NCI-H2107 treated with DMSO at 0.1 percent for 48 hours (cell line): ENCODE data around the gene PLXDC1.
"Not testable (repeated sequence)": the region's sequence is repeated elsewhere in the genome, so short reads cannot be mapped to it uniquely, and the experiment has no call there.

Source experiments
- DNase-seq: peaks from one replicate; lab custom pipeline; 2025; ENCODE audit not compliant: unreplicated experiment; lab: John Stamatoyannopoulos, UW

PLXDC1 gene

GRCh38 chr17:39071573-39071972, 79.9 kb downstream of the PLXDC1 start:
- no peak for DNase-seq

- peak; percentile 21 for DNase-seq
Observed at GRCh38 chr17:39069114-39069756, 82.2 kb downstream of the PLXDC1 start.

- no peak for DNase-seq
Observed at GRCh38 chr17:39064819-39065218, 86.6 kb downstream of the PLXDC1 start.

- no peak for DNase-seq
Observed at GRCh38 chr17:39064374-39064773, 87.1 kb downstream of the PLXDC1 start.

- DNase-seq, result no peak
Observed at GRCh38 chr17:39063681-39064069, 87.8 kb downstream of the PLXDC1 start.

GRCh38 chr17:39062846-39063680, 88.4 kb downstream of the PLXDC1 start:
- peak; percentile 17 for DNase-seq

- DNase-seq, result no peak
Observed at GRCh38 chr17:39058524-39058923, 92.9 kb downstream of the PLXDC1 start.

GRCh38 chr17:39057701-39058206, 93.7 kb downstream of the PLXDC1 start:
- no peak for DNase-seq

- no peak for DNase-seq
Observed at GRCh38 chr17:39054111-39054645, 97.3 kb downstream of the PLXDC1 start.

- not testable (repeated sequence) for DNase-seq
Observed at GRCh38 chr17:39052423-39052822, 99.0 kb downstream of the PLXDC1 start.

- DNase-seq, result no peak
Observed at GRCh38 chr17:39051001-39051585, 100.3 kb downstream of the PLXDC1 start.

- no peak for DNase-seq
Observed at GRCh38 chr17:39045948-39046679, 105.3 kb downstream of the PLXDC1 start.

- DNase-seq, result no peak
Observed at GRCh38 chr17:39036009-39036408, 115.4 kb downstream of the PLXDC1 start.

- not testable (repeated sequence) for DNase-seq
Observed at GRCh38 chr17:39035578-39035977, 115.9 kb downstream of the PLXDC1 start.

- no peak for DNase-seq
Observed at GRCh38 chr17:39028690-39029089, 122.7 kb downstream of the PLXDC1 start.

- no peak for DNase-seq
Observed at GRCh38 chr17:39027455-39028035, 123.9 kb downstream of the PLXDC1 start.

GRCh38 chr17:39026980-39027451, 124.4 kb downstream of the PLXDC1 start:
- peak; percentile 19 for DNase-seq

- not testable (repeated sequence) for DNase-seq
Observed at GRCh38 chr17:39026346-39026745, 125.1 kb downstream of the PLXDC1 start.

- no peak for DNase-seq
Observed at GRCh38 chr17:39022924-39023323, 128.5 kb downstream of the PLXDC1 start.

- not testable (repeated sequence) for DNase-seq
Observed at GRCh38 chr17:39020037-39020436, 131.4 kb downstream of the PLXDC1 start.
